Pancreas (tissue), 10 donors: Measurements from ENCODE around the gene PIGL. TPM values are rescaled to one million over a fixed set of nuclear protein-coding genes. Genes with fewer than 3 reads are reported as not detected.
A peak's percentile ranks its signal among the peaks of the same experiment; 100 is the strongest.
"Not testable (repeated sequence)": the region's sequence is repeated elsewhere in the genome, so short reads cannot be mapped to it uniquely, and the experiment has no call there.

Source experiments
- ATAC-seq, 4 donors: fragments of 200-7000 bp; cut with Tn5 transposase; one replicate each; pipeline versions ENCODE4 v1.8.0 to v1.9.1; 2020; ENCODE audit warnings: mild to moderate bottlenecking in 4 of 4, moderate library complexity in 4 of 4
- DNase-seq, 6 donors: peaks; one replicate each; pipeline ENCODE4 v3.0.0-alpha.2; 2020
- FAIRE-seq: peaks from 2 replicates; lab custom pipeline; 2012; peaks lifted over from hg19 to GRCh38; lab: Jason Lieb, UNC
- H3K27ac ChIP-seq, 4 donors: fragments of 200-600 bp; sonication (generic); 1 replicate in 3 of 4; 2 replicates in 1 of 4; pipeline versions ENCODE4 v1.5.0 to v1.8.0; 2020
- H3K27me3 ChIP-seq, 4 donors: fragments of 200-600 bp; one replicate each; pipeline ENCODE4 v1.8.0; 2021
- H3K36me3 ChIP-seq, 3 donors: fragments of 200-600 bp; sonication (generic) in 1 of 3; one replicate each; pipeline versions ENCODE4 v1.5.0 to v1.8.0; 2020 to 2021
- H3K4me1 ChIP-seq, 3 donors: fragments of 200-600 bp; one replicate each; pipeline ENCODE4 v1.8.0; 2021
- H3K4me3 ChIP-seq, 4 donors: fragments of 200-600 bp; sonication (generic) in 2 of 4; one replicate each; pipeline versions ENCODE4 v1.5.0 to v1.8.0; 2020 to 2021
- H3K9me3 ChIP-seq, 4 donors: fragments of 200-600 bp; one replicate each; pipeline ENCODE4 v1.8.0; 2021
- WGBS, 2 donors: extraction: QIAGEN DNeasy Blood & Tissue Kit; methylation state at CpG; one replicate each; pipeline ENCODE4 v1.1.7; 2013; 5-methylcytosine and 5-hydroxymethylcytosine counted together
- intact Hi-C, 3 donors: fragments of 100-400 bp; cut with DNase I; formaldehyde crosslinking; loops; one replicate each; pipeline versions ENCODE4 v1.11.1 to v1.14.2; 2022
- polyA plus RNA-seq, 2 donors: library from polyadenylated mRNA; stranded (reverse); fragments of 200-250 nt; gene quantifications; one replicate each; pipeline ENCODE4 v1.2.3, GENCODE V29; 2013
- total RNA-seq, 6 donors: library from RNA; stranded (reverse); fragmentation: NEBNext Ultra II Directional in 4 of 6; extraction: Animal tissue kit (Norgen Biotek cat#: 25700) in 4 of 6; gene quantifications; one replicate each; pipeline versions ENCODE4 v1.2.1 to v1.2.4, GENCODE V29; 2021 to 2023
- TF ChIP-seq, protein P1 (sequence below), 4 donors: fragments of 200-600 bp; sonication (generic) in 3 of 4; IDR thresholded peaks; one replicate each; pipeline versions ENCODE4 v1.5.0 to v1.8.0; 2021; ENCODE audit warnings: antibody characterized with exemption in 4 of 4
- donor health status: healthy with polysubstance abuse.
- donor health status: DM: no; HTN: no; CAD: no; lungs with moderate emphysema.
- donor health status: DM: no; HTN: no; CAD: no.
- donor health status: control.
- donor health status: control.
- donor health status: Bipolar disorder and iron deficiency.
- donor health status: DM: yes; HTN: yes; CAD: no.
- donor health status: DM: no; HTN: no; CAD: no.
- donor health status: DM: no; HTN: no; CAD: no.
- donor health status: DM: yes; HTN: yes; CAD: no.

The PIGL gene
- total and polyA plus RNA-seq, 8 donors: 11.3 to 27.1 (median 17.0) TPM

DNA sequence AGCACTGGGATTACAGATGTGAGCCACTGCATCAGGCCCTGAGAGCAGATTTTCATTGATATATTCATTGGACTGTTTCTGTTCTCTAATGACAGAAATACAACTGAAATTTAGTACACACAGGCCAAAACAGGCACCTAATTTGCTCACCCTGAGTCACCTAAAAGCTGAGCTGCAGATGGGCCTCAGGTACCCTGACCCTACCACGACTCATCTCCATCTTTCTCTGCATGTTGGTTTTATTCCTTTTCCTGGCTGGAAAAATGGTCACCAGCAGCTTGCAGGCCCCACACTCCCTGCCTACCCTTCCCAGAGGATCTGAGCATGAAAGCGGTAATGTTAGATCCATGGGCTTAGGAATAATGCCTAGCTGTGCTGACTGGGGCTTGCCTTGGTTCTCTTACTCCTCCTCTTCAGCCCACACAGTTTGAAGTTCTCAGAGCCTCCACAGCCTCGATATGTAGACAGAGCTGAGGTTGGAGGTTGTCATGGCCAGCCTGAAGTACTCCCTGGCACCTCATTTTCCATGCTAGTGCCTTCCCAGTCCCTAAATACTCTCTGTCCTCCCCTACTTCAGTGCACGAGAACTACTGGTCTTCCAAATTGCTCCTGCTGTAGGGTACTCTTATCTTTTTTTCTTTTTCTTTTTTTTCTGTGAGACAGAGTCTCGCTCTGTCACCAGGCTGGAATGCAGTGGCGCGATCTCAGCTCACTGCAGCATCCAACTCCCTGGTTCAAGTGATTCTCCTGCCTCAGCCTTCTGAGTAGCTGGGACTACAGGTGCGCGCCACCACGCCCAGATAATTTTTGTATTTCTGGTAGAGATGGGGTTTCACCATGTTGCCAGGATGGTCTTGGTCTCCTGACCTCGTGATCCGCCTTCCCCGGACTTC is 85.2 kb downstream of the PIGL start:
- peaks cover 0 to 8% (median under 1%) of the 10 kb centered on the region in 3 donors for H3K4me1 ChIP-seq
- 93 to 95% methylated on average over 13 of the region's 13 CpGs for WGBS, 2 donors
- intact Hi-C loops: no loop called here
- peak in 1 of 6 donors; percentile 6 for DNase-seq
- H3K27me3 ChIP-seq: no peaks in the 10 kb centered on the region
- no peak overlapping the region for H3K4me3 ChIP-seq
- no peak overlapping the region for H3K27ac ChIP-seq
- TF ChIP-seq, protein P1, sequence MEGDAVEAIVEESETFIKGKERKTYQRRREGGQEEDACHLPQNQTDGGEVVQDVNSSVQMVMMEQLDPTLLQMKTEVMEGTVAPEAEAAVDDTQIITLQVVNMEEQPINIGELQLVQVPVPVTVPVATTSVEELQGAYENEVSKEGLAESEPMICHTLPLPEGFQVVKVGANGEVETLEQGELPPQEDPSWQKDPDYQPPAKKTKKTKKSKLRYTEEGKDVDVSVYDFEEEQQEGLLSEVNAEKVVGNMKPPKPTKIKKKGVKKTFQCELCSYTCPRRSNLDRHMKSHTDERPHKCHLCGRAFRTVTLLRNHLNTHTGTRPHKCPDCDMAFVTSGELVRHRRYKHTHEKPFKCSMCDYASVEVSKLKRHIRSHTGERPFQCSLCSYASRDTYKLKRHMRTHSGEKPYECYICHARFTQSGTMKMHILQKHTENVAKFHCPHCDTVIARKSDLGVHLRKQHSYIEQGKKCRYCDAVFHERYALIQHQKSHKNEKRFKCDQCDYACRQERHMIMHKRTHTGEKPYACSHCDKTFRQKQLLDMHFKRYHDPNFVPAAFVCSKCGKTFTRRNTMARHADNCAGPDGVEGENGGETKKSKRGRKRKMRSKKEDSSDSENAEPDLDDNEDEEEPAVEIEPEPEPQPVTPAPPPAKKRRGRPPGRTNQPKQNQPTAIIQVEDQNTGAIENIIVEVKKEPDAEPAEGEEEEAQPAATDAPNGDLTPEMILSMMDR (IDR thresholded peaks at IDR 0.05): no peak
- H3K36me3 ChIP-seq: no peaks in the 10 kb centered on the region
- no peak for ATAC-seq
- H3K9me3 ChIP-seq: no peaks in the 10 kb centered on the region
- FAIRE-seq: no peak

DNA sequence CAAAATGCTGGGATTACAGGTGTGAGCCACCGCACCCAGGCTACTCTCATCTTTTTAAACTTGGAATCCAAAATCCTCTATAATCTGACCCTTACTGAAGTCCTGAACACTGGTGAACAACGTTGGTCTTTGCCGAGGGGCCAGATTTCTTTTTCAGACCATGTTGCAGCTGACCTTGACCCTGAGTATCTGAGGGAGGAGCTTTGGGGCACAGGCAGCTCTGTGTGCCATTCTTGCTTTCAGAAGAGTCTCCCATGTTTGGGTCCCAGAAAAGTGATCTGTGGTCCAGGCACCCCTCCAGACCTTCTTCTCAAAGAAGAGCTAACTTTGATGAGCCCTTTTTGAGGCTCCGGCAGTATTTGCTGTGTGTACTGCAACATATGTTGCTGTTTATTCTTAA is 85.8 kb downstream of the PIGL start:
- Histone ChIP-seq H3K27me3 (no peaks in the 10 kb centered on the region), H3K36me3 (no peaks in the 10 kb centered on the region), H3K4me1 (peaks cover 0 to 4% (median 0%) of the 10 kb centered on the region in 3 donors), H3K27ac (no peak overlapping the region), H3K4me3 (no peak overlapping the region), H3K9me3 (no peaks in the 10 kb centered on the region)
- TF ChIP-seq, protein P1 (IDR thresholded peaks at IDR 0.05): no peak
- DNase-seq: peak in 1 of 6 donors; percentile 11
- WGBS, 2 donors: 58 to 64% methylated on average over 4 of the region's 4 CpGs
- no peak for ATAC-seq
- intact Hi-C loops: no loop called here
- FAIRE-seq: no peak

DNA sequence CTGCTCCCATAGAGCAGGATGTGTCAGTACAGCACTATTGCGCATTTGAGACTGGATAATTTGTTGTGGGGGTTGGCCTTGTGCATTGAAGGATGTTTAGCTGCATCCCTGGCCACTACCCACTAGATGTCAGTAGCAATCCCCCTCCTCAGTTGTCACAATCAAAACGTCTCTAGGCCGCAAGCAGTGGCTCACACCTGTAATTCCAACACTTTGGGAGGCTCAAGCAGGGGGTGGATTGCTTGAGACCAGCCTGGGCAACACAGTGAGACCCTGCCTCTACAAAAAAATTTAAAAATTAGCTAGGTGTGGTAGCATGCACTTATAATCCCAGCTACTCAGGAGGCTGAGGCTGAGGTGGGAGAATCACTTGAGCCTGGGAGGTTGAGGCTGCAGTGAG is 87.8 kb downstream of the PIGL start:
- FAIRE-seq: no peak
- peak in 1 of 4 donors; percentile 20 for ATAC-seq
- Histone ChIP-seq H3K4me3 (no peak overlapping the region), H3K27ac (no peak overlapping the region), H3K36me3 (no peaks in the 10 kb centered on the region), H3K4me1 (no peaks in the 10 kb centered on the region), H3K9me3 (no peaks in the 10 kb centered on the region), H3K27me3 (no peaks in the 10 kb centered on the region)
- intact Hi-C loops: no loop called here
- 74 to 79% methylated on average over 3 of the region's 3 CpGs for WGBS, 2 donors
- TF ChIP-seq, protein P1 (IDR thresholded peaks at IDR 0.05): no peak
- DNase-seq: peak in 1 of 6 donors; percentile 12

DNA sequence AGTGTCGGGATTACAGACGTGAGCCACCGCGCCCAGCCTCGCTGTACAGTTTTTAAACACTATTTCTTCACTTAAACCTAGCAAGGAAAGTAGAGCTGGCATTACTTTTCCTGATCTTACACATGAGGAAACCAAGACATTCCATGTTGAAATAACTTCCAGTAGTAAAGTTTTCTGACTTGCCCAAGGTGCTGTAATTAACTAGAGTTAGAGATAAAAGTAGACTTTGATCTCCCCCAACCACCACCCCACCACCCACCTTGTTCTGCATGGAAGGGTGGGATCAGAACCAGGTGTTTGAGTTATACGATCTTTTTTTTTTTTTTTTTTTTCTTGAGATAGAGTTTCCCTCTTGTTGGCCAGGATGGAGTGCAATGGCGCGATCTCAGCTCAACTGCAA is 89.2 kb downstream of the PIGL start:
- 83 to 87% methylated on average over 8 of the region's 8 CpGs for WGBS, 2 donors
- peak in 1 of 6 donors; percentile 1 for DNase-seq
- TF ChIP-seq, protein P1 (IDR thresholded peaks at IDR 0.05): no peak
- Histone ChIP-seq H3K9me3 (no peaks in the 10 kb centered on the region), H3K36me3 (no peaks in the 10 kb centered on the region), H3K4me1 (no peaks in the 10 kb centered on the region), H3K4me3 (no peak overlapping the region), H3K27me3 (no peaks in the 10 kb centered on the region), H3K27ac (no peak overlapping the region)
- intact Hi-C loops: no loop called here
- no peak for FAIRE-seq
- no peak for ATAC-seq

DNA sequence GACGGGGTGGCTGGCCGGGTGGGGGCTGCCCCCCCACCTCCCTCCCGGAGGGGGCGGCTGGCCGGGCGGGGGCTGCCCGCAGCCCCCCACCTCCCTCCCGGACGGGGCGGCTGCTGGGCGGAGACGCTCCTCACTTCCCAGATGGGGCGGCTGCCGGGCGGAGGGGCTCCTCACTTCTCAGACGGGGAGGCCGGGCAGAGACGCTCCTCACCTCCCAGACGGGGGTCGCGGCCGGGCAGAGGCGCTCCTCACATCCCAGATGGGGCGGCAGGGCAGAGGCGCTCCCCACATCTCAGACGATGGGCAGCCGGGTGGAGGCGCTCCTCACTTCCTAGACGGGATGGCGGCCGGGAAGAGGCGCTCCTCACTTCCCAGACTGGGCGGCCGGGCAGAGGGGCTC is 95.1 kb downstream of the PIGL start:
- H3K9me3 ChIP-seq, H3K4me1 ChIP-seq, FAIRE-seq, ATAC-seq, H3K36me3 ChIP-seq, H3K4me3 ChIP-seq, intact Hi-C loops, H3K27me3 ChIP-seq, H3K27ac ChIP-seq: not testable (repeated sequence)
- DNase-seq: peak in 2 of 6 donors; percentile 40 to 66
- 96 to 97% methylated on average over 26 to 34 of the region's 34 CpGs for WGBS, 2 donors
